GM10248 (cell line): Measurements from ENCODE around the gene CUL9.

Source experiments
- CTCF ChIA-PET: fragments of 300-600 bp; sonication (Branson Sonifier 250); formaldehyde crosslinking; extraction: SDS; loops from one replicate; lab custom pipeline; 2021; ENCODE audit warnings: antibody characterized with exemption; lab: Yijun Ruan, JAX
- POLR2A ChIA-PET: fragments of 350-650 bp; sonication (Branson Sonifier 250); formaldehyde crosslinking; extraction: SDS; loops from one replicate; lab custom pipeline; 2020; ENCODE audit warnings: antibody characterized with exemption; lab: Yijun Ruan, JAX
- DNase-seq: peaks from one replicate; pipeline ENCODE4 v3.0.0; 2012; ENCODE audit errors: extremely low spot score
- CTCF ChIP-seq: IDR thresholded peaks from 2 replicates; pipeline ENCODE4 v1.5.1; 2012; ENCODE audit warnings: mild to moderate bottlenecking, low read depth; ENCODE audit errors: extremely low read depth, missing control alignments, control extremely low read depth

The CUL9 gene

DNA sequence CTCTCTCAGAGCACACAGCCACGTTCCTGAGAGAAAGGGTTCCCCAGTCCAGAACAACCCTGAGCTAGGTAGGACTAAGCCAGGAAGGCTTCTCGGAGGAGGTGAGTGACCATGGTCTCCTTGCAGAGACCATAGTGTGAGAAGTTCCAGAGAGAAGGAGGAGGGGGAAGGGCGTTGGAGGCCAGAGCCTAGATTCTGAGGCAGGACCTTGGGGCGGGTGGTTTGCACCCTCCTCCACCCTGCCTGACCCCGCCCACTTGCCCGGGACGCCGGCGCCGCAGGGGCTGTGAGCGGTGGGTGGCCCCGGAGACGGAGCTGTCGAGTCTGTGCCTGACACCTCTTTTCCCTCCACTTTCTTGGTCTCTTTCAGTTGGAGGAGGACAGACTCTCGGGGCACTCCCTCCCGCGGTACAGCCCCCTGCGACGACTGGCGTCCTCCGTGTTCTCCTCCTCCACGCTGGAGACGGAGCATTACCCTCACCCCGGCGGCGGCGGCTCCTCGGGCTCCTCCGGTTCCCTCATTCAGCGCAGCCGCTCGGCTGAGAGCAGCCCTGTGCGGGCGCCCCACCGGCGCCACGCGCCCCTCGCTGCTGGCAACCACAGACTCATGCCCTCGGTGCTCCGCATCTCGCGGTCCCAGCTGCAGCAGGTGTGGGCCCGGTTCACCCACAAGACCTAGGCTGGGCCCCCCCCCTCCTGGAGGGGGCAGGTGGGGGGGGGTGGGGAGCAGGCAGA, 87.4 kb downstream of the CUL9 start:
- TF ChIP-seq CTCF, result no peak
- ChIA-PET POLR2A (no interaction called here), CTCF (interaction anchor here (1.2 to 3.2 kb wide), 5 partner anchors 10 to 237 kb away, joined by 4 to 14 read pairs (median 7); partner anchors contain the start of gene DNPH1)
- DNase-seq, result no peak

DNA sequence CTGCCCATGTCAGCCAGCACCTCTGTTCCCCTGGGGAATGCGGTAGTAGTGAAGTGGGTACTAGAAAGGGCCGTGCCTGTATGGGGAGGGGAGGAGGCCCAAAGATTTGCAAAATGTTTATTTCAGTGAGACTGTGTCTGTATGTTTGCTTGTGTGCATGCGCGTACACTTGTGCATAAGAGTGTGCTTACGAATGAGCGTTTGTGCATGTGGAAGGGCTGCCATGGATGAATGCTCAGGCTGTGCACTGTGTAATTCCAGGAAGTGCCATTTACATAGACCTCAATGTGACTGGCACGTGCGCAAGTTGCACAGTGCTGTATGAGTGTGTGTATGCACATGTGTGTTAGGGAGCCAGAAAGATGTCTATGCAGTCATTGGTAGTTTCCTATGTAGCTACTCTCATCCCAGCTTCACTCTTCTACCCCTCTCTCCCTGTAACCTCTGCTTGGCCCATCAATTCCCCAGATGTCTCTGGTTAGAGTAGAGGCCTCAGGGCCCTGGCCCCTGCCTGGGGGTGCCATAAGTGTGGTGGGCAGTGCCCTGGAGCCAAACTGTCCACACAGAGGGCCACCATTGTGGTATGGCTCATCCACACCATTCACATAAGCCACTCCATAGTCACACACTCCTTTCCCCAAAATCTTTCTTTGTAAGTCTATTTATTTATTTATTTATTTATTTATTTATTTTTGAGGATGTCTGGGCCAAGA, 89.3 kb downstream of the CUL9 start:
- DNase-seq, result no peak
- ChIA-PET POLR2A (interaction anchor here (0.6 kb wide), 1 partner anchor 856 kb away, joined by 4 read pairs; the partner anchor contains the start of genes MRPL14 and TMEM63B), CTCF (interaction anchor here (1.1 kb wide), 1 partner anchor 9 kb away, joined by 3 read pairs; no protein-coding TSS in a partner anchor)
- TF ChIP-seq CTCF, result no peak

GRCh38 chr6:43271944-43272343, 89.9 kb downstream of the CUL9 start:
- ChIA-PET CTCF (interaction anchor here (1.1 to 1.3 kb wide), 4 partner anchors 9 to 235 kb away, joined by 3 to 4 read pairs (median 3); no protein-coding TSS in a partner anchor), POLR2A (interaction anchor here (0.6 kb wide), 1 partner anchor 855 kb away, joined by 4 read pairs; the partner anchor contains the start of genes MRPL14 and TMEM63B)
- TF ChIP-seq CTCF, result no peak
- no peak for DNase-seq

DNA sequence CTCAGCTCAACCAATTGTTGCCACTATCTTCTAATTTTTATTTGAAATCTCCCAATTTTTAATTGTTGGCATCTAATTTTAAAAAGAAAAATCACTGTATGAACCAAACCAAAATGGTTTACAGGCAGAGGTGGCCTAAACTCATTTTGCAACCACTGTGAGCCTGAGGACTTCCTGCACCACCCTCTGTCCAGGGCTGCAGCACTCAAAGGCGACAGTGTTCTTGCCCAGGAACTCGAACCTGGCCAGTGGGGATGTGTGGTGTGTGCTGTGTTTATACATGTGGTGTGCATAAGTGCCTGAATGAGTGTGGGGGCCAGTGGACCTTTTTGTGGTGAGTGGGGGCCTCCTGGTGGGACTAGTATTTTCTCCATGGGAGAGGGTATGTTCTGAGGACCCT, 91.7 kb downstream of the CUL9 start:
- ChIA-PET CTCF (no interaction called here), POLR2A (no interaction called here)
- TF ChIP-seq CTCF, result no peak
- no peak for DNase-seq
